ENCODE measurements around the gene OR2H2.

OR2H2 gene

GRCh38 chr6:29584821-29585220, at the start of gene OR2H2:
TSS of gene OR2H2 (plus strand) at chr6:29585121. CDS start at chr6:29587945, 2,824 bp downstream.
- no peak for DNase-seq

GRCh38 chr6:29537714-29538403, 47.1 kb upstream of the OR2H2 start:
- no peak for DNase-seq

GRCh38 chr6:29547573-29547972, 37.3 kb upstream of the OR2H2 start:
- DNase-seq: no peak

- DNase-seq: no peak
These were observed 32.3 kb upstream of the OR2H2 start for GRCh38 chr6:29552512-29553051.

- no peak for DNase-seq
These were observed 31.5 kb upstream of the OR2H2 start for GRCh38 chr6:29553268-29554057.

DNA sequence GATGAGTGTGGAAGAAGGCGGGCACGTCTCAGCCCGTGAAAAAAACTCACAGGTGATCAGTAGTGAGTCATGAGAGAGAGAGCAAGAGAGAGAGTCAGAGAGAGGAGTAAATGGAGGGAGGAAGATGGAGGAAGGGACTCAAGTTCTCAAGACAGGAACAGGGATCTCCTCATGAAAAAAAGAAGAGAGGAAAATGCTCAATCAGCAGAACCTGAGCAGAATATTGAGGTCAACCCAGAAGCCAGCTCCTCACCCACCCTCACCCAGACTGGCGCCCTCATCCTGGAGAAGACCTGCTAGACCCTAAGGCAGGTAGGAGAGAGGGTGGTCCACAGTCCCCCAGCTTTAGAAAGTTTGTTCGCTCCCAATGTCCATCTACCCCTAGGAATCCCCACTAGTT, 30.2 kb upstream of the OR2H2 start:
- no peak for DNase-seq

DNA sequence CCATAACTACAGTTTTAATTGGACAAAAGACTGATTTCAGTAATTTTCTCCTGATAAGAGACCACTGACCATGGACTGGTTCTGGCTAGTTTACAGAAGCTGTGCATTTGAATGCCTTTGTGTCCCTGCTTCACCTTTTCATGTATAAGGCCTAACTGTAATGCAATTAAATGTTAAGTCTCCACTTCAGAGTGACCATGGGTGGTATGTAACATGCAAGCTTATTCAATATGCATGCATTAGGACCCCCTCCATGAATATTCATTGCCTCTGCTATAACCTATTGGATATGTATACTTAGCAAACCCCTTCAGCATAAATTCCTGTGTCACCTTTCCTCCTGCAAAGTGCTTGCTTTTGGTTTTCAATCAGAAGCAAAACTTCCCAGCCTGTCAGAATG, 27.6 kb upstream of the OR2H2 start:
- DNase-seq: no peak

GRCh38 chr6:29558439-29559079, 26.4 kb upstream of the OR2H2 start:
- DNase-seq: no peak

GRCh38 chr6:29559524-29560287, 25.2 kb upstream of the OR2H2 start, which contains the start of gene UBD:
TSS of gene UBD (minus strand) at chr6:29559732. CDS start at chr6:29559701, 31 bp downstream.
- no peak for DNase-seq

- no peak for DNase-seq
These were observed 23.8 kb upstream of the OR2H2 start for GRCh38 chr6:29561091-29561490.

DNA sequence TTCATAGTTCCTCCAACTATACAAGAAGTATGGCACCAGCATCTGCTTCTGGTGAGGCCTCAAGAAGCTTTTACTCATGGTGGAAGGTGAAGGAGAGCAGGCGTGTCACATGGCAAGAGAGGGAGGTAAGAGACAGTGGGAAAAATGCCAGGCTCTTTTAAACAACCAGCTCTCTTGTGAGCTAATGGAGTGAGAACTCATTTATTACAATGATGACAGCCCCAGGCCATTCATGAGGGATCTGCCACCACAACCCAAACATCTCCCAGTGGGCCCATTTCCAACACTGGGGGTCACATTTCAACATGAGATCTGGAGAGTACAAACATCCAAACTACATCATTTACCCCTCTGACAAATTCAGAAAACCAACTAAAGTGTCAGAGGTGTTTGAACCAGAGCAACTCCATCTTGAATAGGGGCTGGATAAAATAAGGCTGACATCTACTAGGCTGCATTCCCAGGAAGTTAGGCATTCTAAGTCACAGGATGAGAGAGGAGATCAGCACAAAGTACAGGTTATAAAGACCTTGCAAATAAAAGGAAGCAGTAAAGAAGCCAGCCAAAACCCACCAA, 23.2 kb upstream of the OR2H2 start:
- DNase-seq: no peak

- DNase-seq: no peak
These were observed 21.4 kb upstream of the OR2H2 start for GRCh38 chr6:29563435-29563965.

DNA sequence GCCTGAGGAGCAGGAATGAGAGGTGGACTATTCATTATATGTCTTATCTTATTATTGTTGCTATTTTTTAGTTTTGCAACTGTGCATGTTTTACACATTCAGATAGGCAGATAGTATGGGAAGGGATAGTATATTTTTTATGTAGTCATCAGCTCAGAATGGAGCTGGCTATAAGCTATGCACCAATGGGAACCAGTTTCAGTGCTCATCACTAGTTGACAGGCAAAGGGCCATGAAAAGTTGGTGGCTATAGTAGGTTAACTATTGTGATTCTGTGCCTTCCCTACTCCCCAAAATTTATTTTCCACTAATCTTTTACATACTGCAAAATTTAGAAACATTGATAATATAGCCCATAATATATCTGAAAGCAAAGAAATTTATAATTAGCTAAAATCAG, 20.0 kb upstream of the OR2H2 start:
- DNase-seq: no peak

DNA sequence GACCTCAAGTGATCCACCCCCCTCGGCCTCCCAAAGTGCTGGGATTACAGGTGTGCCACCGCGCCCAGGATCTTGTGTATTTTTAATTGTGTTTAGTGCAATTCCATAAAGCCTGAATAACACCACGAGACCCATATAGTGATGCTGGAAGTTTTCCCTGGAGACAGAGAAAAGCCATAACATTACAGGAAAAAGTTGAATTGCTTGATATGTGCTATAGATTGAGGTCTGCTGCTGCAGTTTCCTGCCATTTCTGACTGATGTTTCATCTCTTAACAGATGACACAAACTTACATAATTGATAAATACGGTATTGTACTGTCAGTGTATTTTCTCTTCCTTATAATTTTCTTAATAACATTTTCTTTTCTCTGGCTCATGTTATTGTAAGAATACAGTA, 18.1 kb upstream of the OR2H2 start:
- no peak for DNase-seq

- DNase-seq: no peak
These were observed 17.4 kb upstream of the OR2H2 start for GRCh38 chr6:29567541-29567940.

- no peak for DNase-seq
These were observed 16.9 kb upstream of the OR2H2 start for GRCh38 chr6:29567991-29568390.

DNA sequence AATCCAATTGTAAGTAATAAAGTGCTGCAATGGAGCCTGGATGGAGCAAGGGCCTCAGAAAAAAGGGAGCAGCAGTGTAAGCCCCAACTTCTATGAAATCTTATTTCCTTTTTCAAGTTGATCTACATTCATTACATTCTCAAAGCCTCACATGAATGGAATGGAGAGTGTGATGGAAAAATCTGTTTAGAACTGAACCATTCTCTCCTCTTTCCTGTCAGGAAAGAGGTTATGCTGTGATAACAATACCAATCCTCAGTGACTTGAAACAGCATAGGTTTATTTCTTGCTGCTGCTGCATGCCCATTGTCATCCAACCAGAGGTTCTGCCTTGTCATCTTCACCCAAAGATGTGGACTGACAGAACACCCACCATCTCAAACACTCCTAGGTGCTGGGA, 8.9 kb upstream of the OR2H2 start:
- no peak for DNase-seq

DNA sequence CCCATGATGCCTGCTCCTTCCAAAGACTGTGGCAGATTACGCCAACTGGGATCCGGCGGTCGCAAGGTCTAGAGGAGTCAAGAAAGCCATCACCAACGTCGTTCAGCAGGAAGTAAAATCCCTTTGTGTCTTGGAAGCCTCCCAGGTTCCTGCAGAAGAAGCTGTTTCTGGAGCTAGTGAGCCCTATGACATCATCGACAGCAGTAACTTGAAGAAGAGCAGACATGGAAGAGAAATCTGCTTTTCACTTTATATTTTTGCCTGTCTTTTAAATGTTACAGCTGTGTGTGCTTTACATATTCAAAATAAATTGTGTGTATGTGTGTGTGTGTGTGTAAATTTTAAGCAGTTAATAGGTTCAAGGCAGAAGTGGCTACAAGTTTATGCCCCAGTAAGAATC, 7.4 kb upstream of the OR2H2 start:
- no peak for DNase-seq

GRCh38 chr6:29589423-29590048, 4.6 kb downstream of the OR2H2 start:
- peak; percentile 3 for DNase-seq

GRCh38 chr6:29590218-29590808, 5.4 kb downstream of the OR2H2 start:
- DNase-seq: no peak

GRCh38 chr6:29591677-29592076, 6.8 kb downstream of the OR2H2 start:
- no peak for DNase-seq

Measured in NCI-H1436 (cell line).